SK-N-MC (cell line): Measurements from ENCODE around the gene NAE1.

Source experiments
- EZH2 ChIP-seq: fragments of 200-600 bp; sonication (generic); IDR thresholded peaks from one replicate; pipeline ENCODE4 v1.6.1; 2017; ENCODE audit warnings: antibody characterized with exemption
- FOXP2 ChIP-seq: optimal IDR thresholded peaks from 2 replicates; pipeline ENCODE3; 2011; ENCODE audit warnings: mild to moderate bottlenecking, moderate library complexity; ENCODE audit not compliant: insufficient read depth; ENCODE audit errors: extremely low read length, control extremely low read depth
- POLR2AphosphoS5 ChIP-seq: IDR thresholded peaks from 2 replicates; pipeline ENCODE4 v1.6.1; 2012; ENCODE audit warnings: mild to moderate bottlenecking, low read depth, low read length, borderline replicate concordance

- no peak for TF ChIP-seq POLR2AphosphoS5
- TF ChIP-seq EZH2, result no peak
- TF ChIP-seq FOXP2, result no peak
These were observed 43.5 kb upstream of the NAE1 start for GRCh38 chr16:66874079-66874775.
